A549 (cell line): ENCODE measurements around the gene AUH. TPM values are rescaled to one million over a fixed set of nuclear protein-coding genes. Genes with fewer than 3 reads are reported as not detected.
A peak's percentile ranks its signal among the peaks of the same experiment; 100 is the strongest.

ENCODE experiments used
- ATAC-seq, 2 experiments: fragments of 200-7000 bp in 1 of 2; fragments of >200 bp in 1 of 2; cut with Nextera tagmentation in 1 of 2; cut with Tn5 transposase in 1 of 2; 3 replicates each; pipeline versions ENCODE4 v1.8.0 to v1.9.1; 2018 to 2020; ENCODE audit warnings: mild to moderate bottlenecking in 1 of 2, moderate library complexity in 1 of 2
- CTCF ChIA-PET: fragments of 300-600 bp; sonication (Branson Sonifier 250); formaldehyde crosslinking; extraction: SDS; loops from one replicate; lab custom pipeline; 2021; ENCODE audit warnings: antibody characterized with exemption, inconsistent platforms; lab: Yijun Ruan, JAX
- POLR2A ChIA-PET: fragments of 350-600 bp; formaldehyde crosslinking; extraction: SDS; loops from one replicate; lab custom pipeline; 2021; ENCODE audit warnings: antibody characterized with exemption, inconsistent platforms; lab: Yijun Ruan, JAX
- DNase-seq, 2 experiments: peaks; one replicate each; pipeline versions ENCODE4 v3.0.0 to v3.0.0-alpha.2; 2011 to 2016; ENCODE audit warnings: low read depth in 1 of 2, low spot score in 1 of 2
- FAIRE-seq: peaks from 2 replicates; lab custom pipeline; 2011; peaks lifted over from hg19 to GRCh38; lab: Jason Lieb, UNC
- H3K27ac ChIP-seq, 2 experiments: fragments of >200 bp; sonication (Bioruptor Twin); formaldehyde crosslinking; 3 replicates each; pipeline ENCODE4 v1.5.1; 2016 to 2017
- H3K4me1 ChIP-seq: fragments of >200 bp; sonication (Bioruptor Twin); formaldehyde crosslinking; 3 replicates; pipeline ENCODE4 v1.6.1; 2016
- H3K4me2 ChIP-seq: fragments of >200 bp; sonication (Bioruptor Twin); formaldehyde crosslinking; 3 replicates; pipeline ENCODE4 v1.6.1; 2016
- H3K4me3 ChIP-seq: fragments of >200 bp; sonication (Bioruptor Twin); formaldehyde crosslinking; 3 replicates; pipeline ENCODE4 v1.5.1; 2016
- H3K9me3 ChIP-seq: fragments of >200 bp; sonication (Bioruptor Twin); formaldehyde crosslinking; 3 replicates; pipeline ENCODE4 v1.6.1; 2016
- BHLHE40 ChIP-seq: IDR thresholded peaks from 2 replicates; pipeline ENCODE4 v1.6.1; 2012; ENCODE audit warnings: low read depth, low read length, inconsistent platforms
- CBX2 ChIP-seq: fragments of 200-600 bp; sonication (generic); IDR thresholded peaks from 2 replicates; pipeline ENCODE4 v1.6.1; 2016; ENCODE audit warnings: low read depth, mild to moderate bottlenecking, borderline replicate concordance
- CEBPB ChIP-seq, 2 experiments: fragments of >200 bp in 1 of 2; sonication (Bioruptor Twin) in 1 of 2; formaldehyde crosslinking in 1 of 2; IDR thresholded peaks; 2 replicates each; pipeline ENCODE4 v1.6.1; 2012 to 2016
- EHF ChIP-seq: fragments of 250-450 bp; sonication (Bioruptor Pico); IDR thresholded peaks from 2 replicates; pipeline ENCODE4 v1.5.0; 2020; ENCODE audit warnings: mild to moderate bottlenecking
- ESRRA ChIP-seq: fragments of 150-350 bp; IDR thresholded peaks from 2 replicates; pipeline ENCODE4 v1.6.1; 2014; ENCODE audit warnings: mild to moderate bottlenecking, low read length, borderline replicate concordance
- FOSL2 ChIP-seq, 2 experiments: fragments of 450-650 bp in 1 of 2; fragments of >200 bp in 1 of 2; sonication (Bioruptor Twin) in 1 of 2; formaldehyde crosslinking; IDR thresholded peaks; 2 replicates each; pipeline versions ENCODE4 v1.5.0 to v1.6.1; 2016 to 2020; ENCODE audit warnings: mild to moderate bottlenecking in 1 of 2, moderate library complexity in 1 of 2
- GATA3 ChIP-seq: IDR thresholded peaks from 2 replicates; pipeline ENCODE4 v1.6.1; 2012; ENCODE audit warnings: borderline replicate concordance
- HOXA7 ChIP-seq: fragments of 250-450 bp; sonication (Bioruptor Pico); IDR thresholded peaks from 2 replicates; pipeline ENCODE4 v1.5.0; 2020; ENCODE audit warnings: mild to moderate bottlenecking, moderate library complexity
- HOXB5 ChIP-seq: fragments of 250-450 bp; sonication (Bioruptor Pico); IDR thresholded peaks from 2 replicates; pipeline ENCODE4 v1.5.0; 2020; ENCODE audit warnings: mild to moderate bottlenecking, moderate library complexity
- JUNB ChIP-seq: fragments of >200 bp; sonication (Bioruptor Twin); formaldehyde crosslinking; IDR thresholded peaks from 2 replicates; pipeline ENCODE4 v1.6.1; 2016
- KDM1A ChIP-seq: fragments of 200-600 bp; sonication (generic); IDR thresholded peaks from 2 replicates; pipeline ENCODE4 v1.6.1; 2016; ENCODE audit warnings: low read depth, mild to moderate bottlenecking
- MAX ChIP-seq: IDR thresholded peaks from 2 replicates; pipeline ENCODE4 v1.6.1; 2012
- PBX3 ChIP-seq: IDR thresholded peaks from 2 replicates; pipeline ENCODE4 v1.6.1; 2012
- PHF8 ChIP-seq: fragments of 200-600 bp; sonication (generic); IDR thresholded peaks from 2 replicates; pipeline ENCODE4 v1.6.1; 2016; ENCODE audit warnings: low read depth, mild to moderate bottlenecking, antibody characterized with exemption, moderate library complexity, borderline replicate concordance
- POLR2A ChIP-seq: IDR thresholded peaks from 2 replicates; pipeline ENCODE4 v1.6.1; 2012; ENCODE audit warnings: mild to moderate bottlenecking, low read length
- RCOR1 ChIP-seq: fragments of 150-350 bp; IDR thresholded peaks from 2 replicates; pipeline ENCODE4 v1.6.1; 2014; ENCODE audit warnings: antibody characterized with exemption, low read length, low read depth
- SMC3 ChIP-seq: fragments of >200 bp; sonication (Bioruptor Twin); formaldehyde crosslinking; IDR thresholded peaks from 3 replicates; pipeline ENCODE4 v1.6.1; 2018; ENCODE audit warnings: inconsistent platforms
- SREBF2 ChIP-seq: fragments of 450-650 bp; IDR thresholded peaks from 2 replicates; pipeline ENCODE4 v1.6.1; 2014; ENCODE audit warnings: mild to moderate bottlenecking, moderate library complexity
- TFCP2L1 ChIP-seq: fragments of 250-450 bp; sonication (Bioruptor Pico); IDR thresholded peaks from 2 replicates; pipeline ENCODE4 v1.5.0; 2021; ENCODE audit warnings: mild to moderate bottlenecking
- ZC3H11A ChIP-seq: fragments of 450-650 bp; IDR thresholded peaks from 2 replicates; pipeline ENCODE4 v1.6.1; 2014; ENCODE audit warnings: antibody characterized with exemption, mild to moderate bottlenecking
- ZNF302 ChIP-seq: fragments of 250-450 bp; sonication (Bioruptor Pico); IDR thresholded peaks from 2 replicates; pipeline ENCODE4 v1.9.0; 2021; ENCODE audit warnings: inconsistent platforms, mild to moderate bottlenecking, moderate library complexity
- WGBS: methylation state at CpG from one replicate; pipeline ENCODE4 v1.1.6; 2017; ENCODE audit errors: missing lambda C conversion rate; 5-methylcytosine and 5-hydroxymethylcytosine counted together
- polyA plus RNA-seq, 4 experiments: library from polyadenylated mRNA; depleted of rRNA in 3 of 4; stranded (reverse); fragments of >200 nt; fragmentation: RNase III in 1 of 4; extraction: RNeasy Plus Mini Kit Qiagen cat#74134 plus additional on column Dnase treatment in 1 of 4; gene quantifications; 2 replicates in 3 of 4; 3 replicates in 1 of 4; pipeline ENCODE4 v1.2.3, GENCODE V29; 2011 to 2017

The AUH gene
- polyA plus RNA-seq, 2 of the 4 experiments (the other 2 are of a cell fraction): 11.1 to 15.9 TPM

GRCh38 chr9:91247278-91247677 is 114.4 kb downstream of the AUH start:
- DNase-seq (no peak), ATAC-seq (no peak), FAIRE-seq (no peak)
- no peak overlapping the region for H3K4me3 ChIP-seq
- no peaks in the 10 kb centered on the region for H3K9me3 ChIP-seq
- ChIA-PET CTCF (interaction anchor here (1.6 kb wide), 1 partner anchor 8 kb away, joined by 4 read pairs; no protein-coding TSS in a partner anchor), POLR2A (no interaction called here)
- 0 out of 6 replicates have a peak overlapping the region, but pooled peaks of 1 of the 2 experiments have one; percentile 79 for H3K27ac ChIP-seq
- peaks cover 14% of the 10 kb centered on the region for H3K4me1 ChIP-seq
- WGBS: 84% methylated on average over 2 of the region's 2 CpGs
- no peak for TF ChIP-seq BHLHE40
- 0 out of 2 replicates have a peak, but pooled peaks have one; percentile 2 for TF ChIP-seq POLR2A
- no peak for TF ChIP-seq HOXA7 (CRISPR knock-in tag)
- no peak overlapping the region for H3K4me2 ChIP-seq

- POLR2A ChIA-PET: no interaction called here
- Histone ChIP-seq H3K9me3 (no peaks in the 10 kb centered on the region), H3K4me3 (no peak overlapping the region), H3K27ac (peak overlapping the region in 1 of 2 experiments; percentile 79; a peak in 1 of 6 replicates), H3K4me2 (no peak overlapping the region), H3K4me1 (peaks cover 14% of the 10 kb centered on the region)
- WGBS: 99% methylated on average over 5 of the region's 5 CpGs
- no peak for ATAC-seq
- DNase-seq: no peak
- no peak for TF ChIP-seq PHF8
- 0 out of 2 replicates have a peak, but pooled peaks have one; percentile 2 for TF ChIP-seq POLR2A
- CTCF ChIA-PET: interaction anchor here (1.8 kb wide), 1 partner anchor 179 kb away, joined by 7 read pairs; no protein-coding TSS in a partner anchor
- no peak for FAIRE-seq
Observed at GRCh38 chr9:91246846-91247245, 114.9 kb downstream of the AUH start.

- peak overlapping the region; percentile 62 for H3K4me2 ChIP-seq
- POLR2A ChIA-PET: no interaction called here
Observed at GRCh38 chr9:91245431-91246313, 116.0 kb downstream of the AUH start.

GRCh38 chr9:91243029-91243428 is 118.7 kb downstream of the AUH start:
- no peak overlapping the region for H3K4me3 ChIP-seq
- TF ChIP-seq JUNB: no peak
- TF ChIP-seq TFCP2L1: no peak
- no peak for TF ChIP-seq SREBF2
- TF ChIP-seq MAX: no peak
- no peak for TF ChIP-seq CBX2
- TF ChIP-seq RCOR1: no peak
- TF ChIP-seq HOXB5 (CRISPR knock-in tag): no peak
- TF ChIP-seq ESRRA: no peak
- no peak for TF ChIP-seq CEBPB (IDR thresholded peaks at IDR 0.05)
- TF ChIP-seq GATA3: no peak
- no peak for TF ChIP-seq SMC3
- no peak for TF ChIP-seq ZNF302 (CRISPR knock-in tag)
- TF ChIP-seq EHF (CRISPR knock-in tag): no peak
- TF ChIP-seq ZC3H11A: no peak
- TF ChIP-seq, all 56 proteins: peak for 0
- FAIRE-seq (no peak), DNase-seq (no peak), ATAC-seq (no peak)
- H3K4me1 ChIP-seq: peaks cover 14% of the 10 kb centered on the region
- CTCF ChIA-PET: no interaction called here
- no peak overlapping the region for H3K27ac ChIP-seq
- H3K4me2 ChIP-seq: no peak overlapping the region
- WGBS: 95% methylated on average over 2 of the region's 2 CpGs
- POLR2A ChIA-PET: no interaction called here
- H3K9me3 ChIP-seq: no peaks in the 10 kb centered on the region

More at GRCh38 chr9:91245431-91246313, 116.0 kb downstream of the AUH start:
- 56% methylated on average over 8 of the region's 8 CpGs for WGBS
- Histone ChIP-seq H3K4me1 (peaks cover 14% of the 10 kb centered on the region), H3K27ac (peak overlapping the region; percentile 50 to 79), H3K4me3 (no peak overlapping the region), H3K9me3 (no peaks in the 10 kb centered on the region)
- FAIRE-seq (no peak), ATAC-seq (peak; percentile 56 to 89; a peak in 5 of 6 replicates), DNase-seq (peak; percentile 15 to 60)
- CTCF ChIA-PET: interaction anchor here (1.8 kb wide), 1 partner anchor 180 kb away, joined by 7 read pairs; no protein-coding TSS in a partner anchor
- TF ChIP-seq PBX3: no peak
- no peak for TF ChIP-seq KDM1A
- no peak for TF ChIP-seq FOSL2 (IDR thresholded peaks at IDR 0.05)
- TF ChIP-seq FOSL2 (CRISPR knock-in tag; IDR thresholded peaks at IDR 0.05): peak; percentile 58
- peak; percentile 28; the same call in 1 of the 2 replicates for TF ChIP-seq JUNB
